Stimulated activated CD4-positive, alpha-beta T cell treated with anti-CD3 and anti-CD28 coated beads, TNF-alpha, amount 100 ng/mL, for 4 hours (primary cell): ENCODE measurements around the gene IRF8.
A peak's percentile ranks its signal among the peaks of the same experiment; 100 is the strongest.
"Not testable (repeated sequence)": the region's sequence is repeated elsewhere in the genome, so short reads cannot be mapped to it uniquely, and the experiment has no call there.

Experiments used
- DNase-seq, 3 experiments: peaks; one replicate each; pipeline ENCODE4 v3.0.0-alpha.2; 2020; ENCODE audit warnings: low read depth in 3 of 3

The IRF8 gene

GRCh38 chr16:85892760-85893159 lies 6.2 kb upstream of the IRF8 start:
- no peak for DNase-seq

- no peak for DNase-seq
Measured at GRCh38 chr16:85894266-85894665, 4.7 kb upstream of the IRF8 start.

- no peak for DNase-seq
Measured at GRCh38 chr16:85897382-85897781, 1.6 kb upstream of the IRF8 start.

- no peak for DNase-seq
Measured at GRCh38 chr16:85899444-85899843, 482 bp downstream of the IRF8 start.

- DNase-seq: no peak
Measured at GRCh38 chr16:85900027-85900792, 1.2 kb downstream of the IRF8 start.

- DNase-seq: no peak
Measured at GRCh38 chr16:85901110-85901509, 2.1 kb downstream of the IRF8 start.

GRCh38 chr16:85901773-85902365 lies 2.9 kb downstream of the IRF8 start:
- DNase-seq: no peak

- DNase-seq: peak in 1 of 3 experiments; percentile 41
Measured at GRCh38 chr16:85902366-85903155, 3.6 kb downstream of the IRF8 start.

GRCh38 chr16:85903559-85903958 lies 4.6 kb downstream of the IRF8 start:
- DNase-seq: no peak

GRCh38 chr16:85905110-85906095 lies 6.4 kb downstream of the IRF8 start:
- DNase-seq: no peak

- DNase-seq: no peak
Measured at GRCh38 chr16:85906349-85906748, 7.4 kb downstream of the IRF8 start.

GRCh38 chr16:85907231-85907630 lies 8.3 kb downstream of the IRF8 start:
- DNase-seq: not testable (repeated sequence)

GRCh38 chr16:85908444-85908843 lies 9.5 kb downstream of the IRF8 start:
- DNase-seq: no peak

GRCh38 chr16:85908889-85909589 lies 10.1 kb downstream of the IRF8 start:
- DNase-seq: no peak

- DNase-seq: no peak
Measured at GRCh38 chr16:85909932-85910853, 11.2 kb downstream of the IRF8 start.

- DNase-seq: no peak
Measured at GRCh38 chr16:85910854-85911247, 11.9 kb downstream of the IRF8 start.

- no peak for DNase-seq
Measured at GRCh38 chr16:85911251-85911930, 12.4 kb downstream of the IRF8 start.

GRCh38 chr16:85912211-85912974 lies 13.4 kb downstream of the IRF8 start:
- no peak for DNase-seq
